Neuron (in vitro differentiated cells): ENCODE results near the gene AFAP1.

ENCODE experiments used
- H2AFZ ChIP-seq: one replicate; pipeline ENCODE4 v1.6.1; 2013; ENCODE audit warnings: low read depth, mild to moderate bottlenecking, inconsistent platforms, low read length, moderate library complexity
- H3K27me3 ChIP-seq: one replicate; pipeline ENCODE4 v1.6.1; 2013; ENCODE audit warnings: low read length; ENCODE audit not compliant: insufficient read depth
- H3K36me3 ChIP-seq: one replicate; pipeline ENCODE4 v1.6.1; 2013; ENCODE audit warnings: low read length; ENCODE audit not compliant: insufficient read depth
- H3K4me1 ChIP-seq: one replicate; pipeline ENCODE4 v1.6.1; 2013; ENCODE audit warnings: low read length; ENCODE audit not compliant: insufficient read depth
- H3K4me3 ChIP-seq: 2 replicates; pipeline ENCODE4 v1.5.1; 2013; ENCODE audit warnings: mild to moderate bottlenecking, low read length, moderate library complexity
- H3K9me3 ChIP-seq: one replicate; pipeline ENCODE4 v1.6.1; 2013; ENCODE audit warnings: low read length

AFAP1 gene

GRCh38 chr4:7964459-7964858 is 24.8 kb upstream of the AFAP1 start:
- peaks cover 7% of the 10 kb centered on the region for H3K4me1 ChIP-seq
- no peak overlapping the region for H3K4me3 ChIP-seq
- peaks cover 7% of the 10 kb centered on the region for H3K27me3 ChIP-seq
- H3K36me3 ChIP-seq: no peaks in the 10 kb centered on the region
- no peaks in the 10 kb centered on the region for H3K9me3 ChIP-seq
- H2AFZ ChIP-seq: no peak overlapping the region

- Histone ChIP-seq H3K4me3 (no peak overlapping the region), H3K36me3 (no peaks in the 10 kb centered on the region), H3K27me3 (peaks cover 7% of the 10 kb centered on the region), H3K4me1 (peaks cover 7% of the 10 kb centered on the region), H2AFZ (no peak overlapping the region), H3K9me3 (no peaks in the 10 kb centered on the region)
These were observed 24.0 kb upstream of the AFAP1 start for GRCh38 chr4:7963691-7964090.

GRCh38 chr4:7962609-7963508 is 23.2 kb upstream of the AFAP1 start:
- no peak overlapping the region for H3K4me3 ChIP-seq
- peaks cover 7% of the 10 kb centered on the region for H3K4me1 ChIP-seq
- peaks cover 7% of the 10 kb centered on the region for H3K27me3 ChIP-seq
- no peaks in the 10 kb centered on the region for H3K9me3 ChIP-seq
- H3K36me3 ChIP-seq: no peaks in the 10 kb centered on the region
- no peak overlapping the region for H2AFZ ChIP-seq

DNA sequence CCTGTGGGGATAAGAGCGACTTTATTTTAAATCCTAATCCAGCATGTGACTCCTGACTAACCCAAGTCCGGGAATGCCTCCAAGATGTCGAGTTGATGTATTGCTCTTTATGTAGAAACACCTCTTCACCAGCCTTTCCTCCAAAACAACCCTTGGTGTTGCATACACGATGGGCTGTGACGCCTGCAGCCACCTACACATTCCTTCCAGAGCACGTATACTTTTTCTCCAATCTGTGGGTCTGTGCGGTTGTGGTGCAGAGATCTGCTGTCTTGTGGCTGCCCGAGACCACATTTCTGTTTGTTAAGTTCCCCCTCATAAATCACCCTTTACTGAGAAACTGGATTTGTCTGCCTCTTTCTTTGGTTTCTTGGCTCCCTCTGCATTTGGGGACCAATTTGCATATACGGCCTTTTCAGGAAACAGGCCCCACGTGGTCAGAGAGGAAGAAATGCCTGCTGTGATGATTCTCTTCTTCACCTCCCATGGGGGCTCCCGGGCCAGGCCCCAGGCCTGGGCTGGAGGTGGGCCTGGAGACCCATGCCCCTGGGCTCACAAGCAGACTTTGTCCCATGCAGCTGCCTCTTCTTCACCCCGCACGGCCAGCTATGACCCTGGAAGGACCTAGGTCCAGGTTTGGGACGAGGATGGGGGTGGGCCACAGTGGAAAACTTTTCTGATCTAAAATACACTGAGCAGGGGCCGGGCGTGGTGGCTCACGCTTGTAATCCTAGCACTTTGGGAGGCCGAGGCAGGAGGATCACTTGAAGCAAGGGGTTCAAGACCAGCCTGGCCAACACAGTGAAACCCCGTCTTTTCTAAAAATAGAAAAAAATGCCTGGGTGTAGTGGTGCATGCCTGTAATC is 21.4 kb upstream of the AFAP1 start:
- Histone ChIP-seq H3K9me3 (peaks cover 2% of the 10 kb centered on the region), H3K4me1 (no peaks in the 10 kb centered on the region), H3K4me3 (no peak overlapping the region), H3K36me3 (no peaks in the 10 kb centered on the region), H2AFZ (no peak overlapping the region), H3K27me3 (peaks cover 11% of the 10 kb centered on the region)

DNA sequence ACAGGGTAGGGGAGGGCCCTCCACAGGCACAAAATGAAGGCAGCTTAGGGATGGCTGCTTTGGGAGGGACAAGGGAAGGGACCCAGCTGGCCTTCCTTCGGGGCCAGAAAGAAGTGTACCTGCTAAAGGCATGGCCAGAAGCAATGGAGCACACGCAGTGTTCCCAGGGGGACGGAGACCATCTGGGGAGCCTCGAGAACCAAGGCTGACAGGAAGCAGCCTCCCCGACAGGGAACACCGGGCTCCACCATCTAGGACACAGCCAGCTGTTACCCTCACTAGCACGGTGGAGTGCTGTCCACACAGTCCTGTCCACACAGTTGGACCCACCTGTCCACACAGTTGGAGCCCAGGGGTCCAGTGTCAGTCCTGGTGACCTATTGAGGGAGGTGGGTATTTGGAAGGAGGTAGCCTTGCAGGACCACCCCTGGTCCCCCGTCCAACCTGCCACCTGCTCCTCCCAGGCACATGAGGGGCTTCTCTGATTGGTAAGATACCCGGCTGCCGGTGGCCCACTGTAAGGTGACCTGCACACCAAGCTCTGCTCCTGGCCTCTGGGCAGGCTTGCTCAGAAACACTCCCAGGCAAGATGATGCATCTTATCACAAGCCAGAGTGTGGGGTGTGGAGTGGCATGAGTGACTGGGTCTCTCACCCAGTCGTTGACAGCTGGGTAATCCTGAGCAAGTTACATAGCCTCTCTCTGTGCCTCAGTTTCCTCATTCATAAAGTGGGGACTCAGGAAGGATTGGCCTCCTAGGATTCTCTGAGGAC is 20.5 kb upstream of the AFAP1 start:
- Histone ChIP-seq H3K4me1 (no peaks in the 10 kb centered on the region), H3K9me3 (peaks cover 2% of the 10 kb centered on the region), H2AFZ (no peak overlapping the region), H3K27me3 (peaks cover 11% of the 10 kb centered on the region), H3K4me3 (no peak overlapping the region), H3K36me3 (no peaks in the 10 kb centered on the region)

DNA sequence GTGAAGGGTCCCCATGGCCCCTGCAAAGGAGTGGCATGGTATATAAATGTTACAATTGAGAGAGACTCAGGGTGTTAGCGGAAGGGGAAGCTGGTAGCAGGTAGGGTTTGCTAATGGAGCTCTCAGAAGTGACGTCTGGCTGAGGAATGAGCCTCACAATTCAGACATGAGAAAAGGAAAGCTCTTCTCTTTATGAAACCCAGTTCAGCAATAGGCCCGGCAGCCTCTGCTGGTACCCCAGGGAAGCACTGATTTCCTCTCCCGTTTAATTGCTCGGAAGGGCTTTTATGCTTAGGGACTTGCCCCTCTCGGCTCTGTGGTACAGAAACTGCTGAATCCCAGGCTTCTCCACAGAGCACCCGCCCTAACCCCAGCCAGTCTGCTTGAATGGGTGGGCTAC is 19.4 kb upstream of the AFAP1 start:
- no peaks in the 10 kb centered on the region for H3K4me1 ChIP-seq
- H2AFZ ChIP-seq: no peak overlapping the region
- H3K9me3 ChIP-seq: peaks cover 2% of the 10 kb centered on the region
- H3K27me3 ChIP-seq: peaks cover 8% of the 10 kb centered on the region
- H3K36me3 ChIP-seq: no peaks in the 10 kb centered on the region
- no peak overlapping the region for H3K4me3 ChIP-seq

DNA sequence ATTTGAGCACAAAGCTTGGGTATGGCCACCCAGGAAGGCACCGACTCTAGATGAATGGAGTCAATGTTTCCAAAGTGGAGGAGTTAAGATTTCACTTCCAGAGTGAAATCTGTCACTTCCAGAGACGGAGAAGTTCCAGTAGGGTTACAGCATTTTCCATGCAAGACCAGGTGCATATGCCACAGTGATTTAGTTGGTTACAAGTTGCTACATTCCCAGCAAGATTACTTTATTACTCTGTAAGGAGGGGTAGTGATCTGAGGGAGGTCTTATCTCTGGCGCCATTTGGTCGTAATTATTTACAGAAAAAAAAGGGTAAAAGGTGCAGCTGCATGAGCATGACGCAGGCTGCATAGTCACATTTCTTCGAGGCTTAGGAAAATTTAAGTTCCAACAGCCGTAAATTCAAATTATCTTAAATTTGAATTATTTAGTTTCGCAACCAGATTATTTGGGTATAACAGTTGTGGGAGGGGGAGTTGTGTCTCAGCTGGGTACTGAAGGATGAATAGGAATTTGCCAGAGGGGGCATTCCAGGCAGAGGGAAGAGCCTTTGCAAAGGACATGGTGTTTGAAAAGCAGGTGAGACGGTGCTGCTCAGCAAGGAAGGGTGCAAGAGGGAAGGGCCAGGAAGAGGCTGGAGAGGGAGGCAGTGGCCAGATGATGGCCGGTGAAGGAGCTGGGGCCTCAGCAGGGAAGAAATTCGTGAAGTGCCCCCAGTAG is 17.4 kb upstream of the AFAP1 start:
- Histone ChIP-seq H3K27me3 (peaks cover 8% of the 10 kb centered on the region), H2AFZ (no peak overlapping the region), H3K4me3 (no peak overlapping the region), H3K36me3 (no peaks in the 10 kb centered on the region), H3K9me3 (peaks cover 2% of the 10 kb centered on the region), H3K4me1 (no peaks in the 10 kb centered on the region)

- no peaks in the 10 kb centered on the region for H3K36me3 ChIP-seq
- no peak overlapping the region for H3K4me3 ChIP-seq
- no peak overlapping the region for H2AFZ ChIP-seq
- H3K4me1 ChIP-seq: no peaks in the 10 kb centered on the region
- peaks cover 2% of the 10 kb centered on the region for H3K9me3 ChIP-seq
- peaks cover 8% of the 10 kb centered on the region for H3K27me3 ChIP-seq
These were observed 16.7 kb upstream of the AFAP1 start for GRCh38 chr4:7956270-7956808.

DNA sequence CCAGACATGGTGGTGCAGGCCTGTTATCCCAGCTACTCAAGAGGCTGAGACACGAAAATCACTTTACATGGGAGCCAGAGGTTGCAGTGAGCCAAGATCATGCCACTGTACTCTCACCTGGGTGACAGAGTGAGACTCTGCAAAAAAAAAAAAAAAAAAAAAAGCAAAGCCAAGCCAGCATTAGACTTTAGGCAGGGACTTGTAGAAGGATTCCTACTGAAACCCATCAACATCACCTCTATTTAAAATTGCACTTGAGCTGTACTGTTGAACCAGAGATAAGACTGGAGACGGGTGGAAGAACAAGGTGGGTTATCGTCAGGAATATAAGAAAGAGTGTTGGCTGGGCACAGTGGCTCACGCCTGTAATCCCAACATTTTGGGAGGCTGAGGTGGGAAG is 15.7 kb upstream of the AFAP1 start:
- Histone ChIP-seq H3K4me1 (no peaks in the 10 kb centered on the region), H3K27me3 (peaks cover 8% of the 10 kb centered on the region), H2AFZ (no peak overlapping the region), H3K36me3 (no peaks in the 10 kb centered on the region), H3K9me3 (peaks cover 2% of the 10 kb centered on the region), H3K4me3 (no peak overlapping the region)

GRCh38 chr4:7952615-7953014 is 13.0 kb upstream of the AFAP1 start:
- Histone ChIP-seq H3K36me3 (no peaks in the 10 kb centered on the region), H3K9me3 (peaks cover 2% of the 10 kb centered on the region), H2AFZ (no peak overlapping the region), H3K4me3 (no peak overlapping the region), H3K27me3 (peaks cover 4% of the 10 kb centered on the region), H3K4me1 (no peaks in the 10 kb centered on the region)

DNA sequence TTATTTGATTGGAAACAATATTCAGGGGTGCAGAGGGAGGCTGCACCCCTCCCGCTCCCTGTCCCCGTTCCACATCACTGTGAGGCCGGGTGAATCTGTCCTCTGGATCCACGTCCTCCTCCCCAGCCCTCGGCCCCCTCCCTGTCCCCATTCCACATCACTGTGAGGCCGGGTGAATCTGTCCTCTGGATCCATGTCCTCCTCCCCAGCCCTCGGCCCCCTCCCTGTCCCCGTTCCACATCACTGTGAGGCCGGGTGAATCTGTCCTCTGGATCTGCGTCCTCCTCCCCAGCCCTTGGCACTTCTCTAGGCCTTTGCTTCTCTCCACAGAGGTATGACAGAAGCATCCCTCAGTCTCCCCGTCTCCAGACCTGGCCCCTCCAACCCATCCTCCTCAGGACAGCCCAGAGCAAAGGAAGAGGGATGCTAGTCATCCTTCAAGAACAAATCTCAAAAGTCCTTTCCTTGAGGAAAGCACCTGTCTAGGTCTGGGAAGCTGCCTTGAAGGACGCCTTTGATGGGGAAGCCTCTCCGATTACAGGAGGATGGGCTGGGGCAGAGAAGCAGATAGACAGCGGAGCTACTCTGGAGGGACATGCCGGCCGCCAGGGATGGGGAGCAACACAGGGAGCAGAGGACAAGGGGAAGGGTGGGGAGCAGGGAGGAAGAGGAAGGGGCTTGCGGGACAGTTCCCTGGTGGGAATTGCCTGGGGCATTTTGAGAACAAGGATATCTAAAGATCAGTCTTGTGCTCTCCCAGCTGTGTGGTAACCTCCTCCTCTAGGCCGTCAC is 10.8 kb upstream of the AFAP1 start:
- no peak overlapping the region for H3K4me3 ChIP-seq
- H3K4me1 ChIP-seq: no peaks in the 10 kb centered on the region
- H2AFZ ChIP-seq: no peak overlapping the region
- H3K36me3 ChIP-seq: no peaks in the 10 kb centered on the region
- no peaks in the 10 kb centered on the region for H3K27me3 ChIP-seq
- H3K9me3 ChIP-seq: no peaks in the 10 kb centered on the region
